Keratinocyte (primary cell): ENCODE results near the gene CCSER1.

Experiments
- EZH2 ChIP-seq: IDR thresholded peaks from one replicate; pipeline ENCODE4 v1.6.1; 2012; ENCODE audit warnings: inconsistent platforms, mild to moderate bottlenecking, low read length, moderate library complexity
- TF ChIP-seq, protein P1 (sequence below), 3 experiments: IDR thresholded peaks in 1 of 3; conservative IDR thresholded peaks in 1 of 3; optimal IDR thresholded peaks in 1 of 3; 2 replicates in 2 of 3; 3 replicates in 1 of 3; pipeline versions ENCODE3 to v1.5.1; 2011; ENCODE audit warnings: low read length in 3 of 3, mild to moderate bottlenecking in 3 of 3, moderate library complexity in 2 of 3, control low read depth in 1 of 3, inconsistent platforms in 1 of 3; ENCODE audit not compliant: insufficient read depth in 2 of 3; ENCODE audit errors: extremely low read depth in 1 of 3

DNA sequence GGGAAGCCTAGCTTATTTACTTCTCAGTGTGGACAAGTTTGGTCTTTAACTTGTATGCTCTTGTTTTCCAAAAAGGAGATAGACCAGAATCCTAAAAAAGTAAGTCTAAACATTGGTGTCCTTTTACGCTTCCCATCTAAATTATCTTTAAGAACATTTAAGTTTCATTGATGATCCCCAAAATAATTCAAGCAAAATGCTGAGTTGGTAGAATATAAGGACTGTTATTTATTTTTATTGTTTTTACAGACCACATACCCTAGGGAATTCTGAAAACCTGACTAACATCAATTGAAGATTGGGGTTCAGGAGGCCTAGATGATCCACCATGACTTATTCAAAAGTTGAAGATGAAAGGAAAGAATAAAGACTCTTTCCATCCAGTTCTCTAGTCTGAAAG is 653.0 kb downstream of the CCSER1 start:
- TF ChIP-seq, protein P1, sequence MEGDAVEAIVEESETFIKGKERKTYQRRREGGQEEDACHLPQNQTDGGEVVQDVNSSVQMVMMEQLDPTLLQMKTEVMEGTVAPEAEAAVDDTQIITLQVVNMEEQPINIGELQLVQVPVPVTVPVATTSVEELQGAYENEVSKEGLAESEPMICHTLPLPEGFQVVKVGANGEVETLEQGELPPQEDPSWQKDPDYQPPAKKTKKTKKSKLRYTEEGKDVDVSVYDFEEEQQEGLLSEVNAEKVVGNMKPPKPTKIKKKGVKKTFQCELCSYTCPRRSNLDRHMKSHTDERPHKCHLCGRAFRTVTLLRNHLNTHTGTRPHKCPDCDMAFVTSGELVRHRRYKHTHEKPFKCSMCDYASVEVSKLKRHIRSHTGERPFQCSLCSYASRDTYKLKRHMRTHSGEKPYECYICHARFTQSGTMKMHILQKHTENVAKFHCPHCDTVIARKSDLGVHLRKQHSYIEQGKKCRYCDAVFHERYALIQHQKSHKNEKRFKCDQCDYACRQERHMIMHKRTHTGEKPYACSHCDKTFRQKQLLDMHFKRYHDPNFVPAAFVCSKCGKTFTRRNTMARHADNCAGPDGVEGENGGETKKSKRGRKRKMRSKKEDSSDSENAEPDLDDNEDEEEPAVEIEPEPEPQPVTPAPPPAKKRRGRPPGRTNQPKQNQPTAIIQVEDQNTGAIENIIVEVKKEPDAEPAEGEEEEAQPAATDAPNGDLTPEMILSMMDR (optimal IDR thresholded peaks at IDR 0.05 in 1 of 3, IDR thresholded peaks at IDR 0.05 in 1 of 3, conservative IDR thresholded peaks at IDR 0.05 in 1 of 3; ENCODE audit: extremely low read depth in 1 of 3, insufficient read depth in 2 of 3, low read length in 3 of 3): no peak
- TF ChIP-seq EZH2: no peak
